ENCODE results near the gene DUOX2. TPM values are rescaled to one million over a fixed set of nuclear protein-coding genes. Genes with fewer than 3 reads are reported as not detected.

DUOX2 gene
- total RNA-seq, 1 experiment from 2014 or later: 0.44 TPM

DNA sequence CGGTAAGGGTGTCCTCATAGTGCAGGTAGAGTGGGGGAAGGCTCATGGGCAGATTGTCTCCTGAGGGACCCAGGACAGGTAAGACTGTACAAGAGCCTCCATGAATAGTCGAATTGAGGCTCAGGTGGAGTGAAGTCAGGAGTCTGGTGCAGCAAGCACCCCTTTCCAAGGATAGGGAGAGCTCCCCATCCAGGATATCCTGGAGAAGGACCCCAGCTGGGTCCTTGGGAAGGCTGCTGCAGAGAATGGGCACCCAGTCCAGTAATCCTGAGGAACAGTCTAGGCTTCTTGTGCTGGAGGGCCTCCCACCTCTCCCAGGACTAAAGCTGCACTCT is 746 bp upstream of the DUOX2 start:
- CTCF ChIA-PET: interaction anchor here (0.8 kb wide), 1 partner anchor 11 kb away, joined by 4 read pairs; no protein-coding TSS in a partner anchor
- POLR2A ChIA-PET: no interaction called here
- Histone ChIP-seq H3K9me3 (ENCODE audit: control insufficient read depth in 1 of 2, insufficient read depth in 1 of 2, low read depth in 1 of 2, low read length in 2 of 2) (no peaks in the 10 kb centered on the region), H3K9me2 (ENCODE audit: insufficient read depth) (no peaks in the 10 kb centered on the region), H3K27me3 (ENCODE audit: insufficient read depth, low read length) (no peaks in the 10 kb centered on the region), H3K4me2 (ENCODE audit: low read length) (no peak overlapping the region), H3K79me2 (ENCODE audit: insufficient read depth, low read length) (no peaks in the 10 kb centered on the region), H4K20me1 (ENCODE audit: insufficient read depth) (no peaks in the 10 kb centered on the region), H3K9ac (ENCODE audit: low read length) (no peak overlapping the region), H3K27ac (ENCODE audit: low read depth, low read length) (no peak overlapping the region), H2AFZ (ENCODE audit: low read depth, low read length, poor library complexity, severe bottlenecking) (no peak overlapping the region), H3K36me3 (ENCODE audit: control insufficient read depth in 1 of 2, insufficient read depth in 2 of 2, low read length in 2 of 2) (no peaks in the 10 kb centered on the region), H3K4me3 (replicated peaks in 1 of 2; ENCODE audit: low read depth in 1 of 2, low read length in 2 of 2) (no peak overlapping the region), H3K4me1 (ENCODE audit: control insufficient read depth in 1 of 2, insufficient read depth in 2 of 2, low read length in 2 of 2) (peaks cover 0 to 4% of the 10 kb centered on the region in 2 experiments; a peak in 2 of 4 replicates)
- no peak for TF ChIP-seq ELF1 (IDR thresholded peaks at IDR 0.05; ENCODE audit: borderline replicate concordance, low read depth)
- TF ChIP-seq YY1 (IDR thresholded peaks at IDR 0.05; ENCODE audit: extremely low read depth, insufficient replicate concordance, low read depth, low read length): no peak
- no peak for TF ChIP-seq RAD21 (IDR thresholded peaks at IDR 0.05; ENCODE audit: low read depth)
- TF ChIP-seq, protein P1, sequence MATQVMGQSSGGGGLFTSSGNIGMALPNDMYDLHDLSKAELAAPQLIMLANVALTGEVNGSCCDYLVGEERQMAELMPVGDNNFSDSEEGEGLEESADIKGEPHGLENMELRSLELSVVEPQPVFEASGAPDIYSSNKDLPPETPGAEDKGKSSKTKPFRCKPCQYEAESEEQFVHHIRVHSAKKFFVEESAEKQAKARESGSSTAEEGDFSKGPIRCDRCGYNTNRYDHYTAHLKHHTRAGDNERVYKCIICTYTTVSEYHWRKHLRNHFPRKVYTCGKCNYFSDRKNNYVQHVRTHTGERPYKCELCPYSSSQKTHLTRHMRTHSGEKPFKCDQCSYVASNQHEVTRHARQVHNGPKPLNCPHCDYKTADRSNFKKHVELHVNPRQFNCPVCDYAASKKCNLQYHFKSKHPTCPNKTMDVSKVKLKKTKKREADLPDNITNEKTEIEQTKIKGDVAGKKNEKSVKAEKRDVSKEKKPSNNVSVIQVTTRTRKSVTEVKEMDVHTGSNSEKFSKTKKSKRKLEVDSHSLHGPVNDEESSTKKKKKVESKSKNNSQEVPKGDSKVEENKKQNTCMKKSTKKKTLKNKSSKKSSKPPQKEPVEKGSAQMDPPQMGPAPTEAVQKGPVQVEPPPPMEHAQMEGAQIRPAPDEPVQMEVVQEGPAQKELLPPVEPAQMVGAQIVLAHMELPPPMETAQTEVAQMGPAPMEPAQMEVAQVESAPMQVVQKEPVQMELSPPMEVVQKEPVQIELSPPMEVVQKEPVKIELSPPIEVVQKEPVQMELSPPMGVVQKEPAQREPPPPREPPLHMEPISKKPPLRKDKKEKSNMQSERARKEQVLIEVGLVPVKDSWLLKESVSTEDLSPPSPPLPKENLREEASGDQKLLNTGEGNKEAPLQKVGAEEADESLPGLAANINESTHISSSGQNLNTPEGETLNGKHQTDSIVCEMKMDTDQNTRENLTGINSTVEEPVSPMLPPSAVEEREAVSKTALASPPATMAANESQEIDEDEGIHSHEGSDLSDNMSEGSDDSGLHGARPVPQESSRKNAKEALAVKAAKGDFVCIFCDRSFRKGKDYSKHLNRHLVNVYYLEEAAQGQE (IDR thresholded peaks at IDR 0.05; ENCODE audit: low read depth): no peak
- TF ChIP-seq SIN3A (IDR thresholded peaks at IDR 0.05; ENCODE audit: low read depth): no peak
- no peak for TF ChIP-seq ZFX (IDR thresholded peaks at IDR 0.05)
- no peak for TF ChIP-seq ZNF274 (IDR thresholded peaks at IDR 0.05; ENCODE audit: low read depth, low read length)
- no peak for TF ChIP-seq FOSL1 (IDR thresholded peaks at IDR 0.05; ENCODE audit: low read depth)
- no peak for TF ChIP-seq POLR2AphosphoS5 (IDR thresholded peaks at IDR 0.05; ENCODE audit: low read depth, low read length)
- TF ChIP-seq, protein P2, sequence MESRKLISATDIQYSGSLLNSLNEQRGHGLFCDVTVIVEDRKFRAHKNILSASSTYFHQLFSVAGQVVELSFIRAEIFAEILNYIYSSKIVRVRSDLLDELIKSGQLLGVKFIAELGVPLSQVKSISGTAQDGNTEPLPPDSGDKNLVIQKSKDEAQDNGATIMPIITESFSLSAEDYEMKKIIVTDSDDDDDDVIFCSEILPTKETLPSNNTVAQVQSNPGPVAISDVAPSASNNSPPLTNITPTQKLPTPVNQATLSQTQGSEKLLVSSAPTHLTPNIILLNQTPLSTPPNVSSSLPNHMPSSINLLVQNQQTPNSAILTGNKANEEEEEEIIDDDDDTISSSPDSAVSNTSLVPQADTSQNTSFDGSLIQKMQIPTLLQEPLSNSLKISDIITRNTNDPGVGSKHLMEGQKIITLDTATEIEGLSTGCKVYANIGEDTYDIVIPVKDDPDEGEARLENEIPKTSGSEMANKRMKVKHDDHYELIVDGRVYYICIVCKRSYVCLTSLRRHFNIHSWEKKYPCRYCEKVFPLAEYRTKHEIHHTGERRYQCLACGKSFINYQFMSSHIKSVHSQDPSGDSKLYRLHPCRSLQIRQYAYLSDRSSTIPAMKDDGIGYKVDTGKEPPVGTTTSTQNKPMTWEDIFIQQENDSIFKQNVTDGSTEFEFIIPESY (IDR thresholded peaks at IDR 0.05; ENCODE audit: extremely low read depth, insufficient replicate concordance, low read length): no peak
- TF ChIP-seq EZH2 (IDR thresholded peaks at IDR 0.05): no peak
- no peak for TF ChIP-seq SRF (IDR thresholded peaks at IDR 0.05; ENCODE audit: low read depth)
- no peak for TF ChIP-seq CBX3 (IDR thresholded peaks at IDR 0.05; ENCODE audit: low read depth)
- TF ChIP-seq, protein P3, sequence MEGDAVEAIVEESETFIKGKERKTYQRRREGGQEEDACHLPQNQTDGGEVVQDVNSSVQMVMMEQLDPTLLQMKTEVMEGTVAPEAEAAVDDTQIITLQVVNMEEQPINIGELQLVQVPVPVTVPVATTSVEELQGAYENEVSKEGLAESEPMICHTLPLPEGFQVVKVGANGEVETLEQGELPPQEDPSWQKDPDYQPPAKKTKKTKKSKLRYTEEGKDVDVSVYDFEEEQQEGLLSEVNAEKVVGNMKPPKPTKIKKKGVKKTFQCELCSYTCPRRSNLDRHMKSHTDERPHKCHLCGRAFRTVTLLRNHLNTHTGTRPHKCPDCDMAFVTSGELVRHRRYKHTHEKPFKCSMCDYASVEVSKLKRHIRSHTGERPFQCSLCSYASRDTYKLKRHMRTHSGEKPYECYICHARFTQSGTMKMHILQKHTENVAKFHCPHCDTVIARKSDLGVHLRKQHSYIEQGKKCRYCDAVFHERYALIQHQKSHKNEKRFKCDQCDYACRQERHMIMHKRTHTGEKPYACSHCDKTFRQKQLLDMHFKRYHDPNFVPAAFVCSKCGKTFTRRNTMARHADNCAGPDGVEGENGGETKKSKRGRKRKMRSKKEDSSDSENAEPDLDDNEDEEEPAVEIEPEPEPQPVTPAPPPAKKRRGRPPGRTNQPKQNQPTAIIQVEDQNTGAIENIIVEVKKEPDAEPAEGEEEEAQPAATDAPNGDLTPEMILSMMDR (IDR thresholded peaks at IDR 0.05 in 2 of 3, conservative IDR thresholded peaks at IDR 0.05 in 1 of 3; ENCODE audit: borderline replicate concordance in 1 of 3, insufficient read depth in 1 of 3, low read depth in 2 of 3, low read length in 2 of 3): no peak
- TF ChIP-seq, protein P4, sequence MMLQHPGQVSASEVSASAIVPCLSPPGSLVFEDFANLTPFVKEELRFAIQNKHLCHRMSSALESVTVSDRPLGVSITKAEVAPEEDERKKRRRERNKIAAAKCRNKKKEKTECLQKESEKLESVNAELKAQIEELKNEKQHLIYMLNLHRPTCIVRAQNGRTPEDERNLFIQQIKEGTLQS (IDR thresholded peaks at IDR 0.05): no peak
- TF ChIP-seq, protein P5, sequence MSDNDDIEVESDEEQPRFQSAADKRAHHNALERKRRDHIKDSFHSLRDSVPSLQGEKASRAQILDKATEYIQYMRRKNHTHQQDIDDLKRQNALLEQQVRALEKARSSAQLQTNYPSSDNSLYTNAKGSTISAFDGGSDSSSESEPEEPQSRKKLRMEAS (IDR thresholded peaks at IDR 0.05): no peak
- no peak for TF ChIP-seq JUND (IDR thresholded peaks at IDR 0.05)
- no peak for TF ChIP-seq EGR1 (IDR thresholded peaks at IDR 0.05; ENCODE audit: low read depth)
- no peak for TF ChIP-seq POLR2A (IDR thresholded peaks at IDR 0.05; ENCODE audit: borderline replicate concordance, extremely low read depth, insufficient read depth, insufficient read length)
- TF ChIP-seq SP1 (IDR thresholded peaks at IDR 0.05; ENCODE audit: low read depth): no peak
- BruUV-seq (replicated peaks): no TSS peak
- RAD21 ChIA-PET (ENCODE audit: low non-redundant PET in 1 of 2, low total read pairs in 2 of 2, uncharacterized antibody in 2 of 2, unreplicated experiment in 2 of 2): no interaction called here
- DNase-seq (ENCODE audit: low read depth, low spot score) (no peak), ATAC-seq (no peak)
- intact Hi-C loops (cut with micrococcal nuclease): no loop called here

Data from HCT116 (cell line).